HepG2 (cell line): ENCODE data around the gene NDRG3. TPM values are rescaled to one million over a fixed set of nuclear protein-coding genes. Genes with fewer than 3 reads are reported as not detected.
A peak's percentile ranks its signal among the peaks of the same experiment; 100 is the strongest.

ENCODE experiments used
- ATF2 ChIP-seq: sonication (generic); formaldehyde crosslinking; IDR thresholded peaks from 2 replicates; pipeline ENCODE4 v1.4.0; 2020; ENCODE audit warnings: missing genetic modification reagents
- ATF6 ChIP-seq: sonication (generic); formaldehyde crosslinking; conservative IDR thresholded peaks from 2 replicates; pipeline ENCODE4 v1.4.0; 2020; ENCODE audit warnings: missing genetic modification reagents
- HOMEZ ChIP-seq: IDR thresholded peaks from 2 replicates; pipeline ENCODE4 v1.6.1; 2016; ENCODE audit warnings: low read depth
- KAT7 ChIP-seq: IDR thresholded peaks from 2 replicates; pipeline ENCODE4 v1.6.1; 2018; ENCODE audit warnings: borderline replicate concordance, missing compliant biosample characterization
- LRRFIP1 ChIP-seq: sonication (generic); formaldehyde crosslinking; conservative IDR thresholded peaks from 2 replicates; pipeline ENCODE4 v1.4.0; 2020; ENCODE audit warnings: missing genetic modification reagents
- MYC ChIP-seq: sonication (generic); formaldehyde crosslinking; IDR thresholded peaks from 2 replicates; pipeline ENCODE4 v1.9.0; 2021; ENCODE audit warnings: missing genetic modification reagents, borderline replicate concordance
- NFKB2 ChIP-seq: sonication (generic); formaldehyde crosslinking; IDR thresholded peaks from 2 replicates; pipeline ENCODE4 v1.4.0; 2020; ENCODE audit warnings: missing genetic modification reagents, borderline replicate concordance
- NPAS2 ChIP-seq: sonication (generic); formaldehyde crosslinking; IDR thresholded peaks from 2 replicates; pipeline ENCODE4 v1.8.0; 2022; ENCODE audit warnings: mild to moderate bottlenecking, missing genetic modification reagents, borderline replicate concordance
- RBM22 ChIP-seq: fragments of 200-400 bp; formaldehyde crosslinking; optimal IDR thresholded peaks from 2 replicates; pipeline ENCODE3; 2017; ENCODE audit warnings: mild to moderate bottlenecking, low read length, moderate library complexity
- SCMH1 ChIP-seq: sonication (generic); formaldehyde crosslinking; IDR thresholded peaks from 2 replicates; pipeline ENCODE4 v1.9.0; 2021; ENCODE audit warnings: missing genetic modification reagents, mild to moderate bottlenecking, borderline replicate concordance
- ZBTB14 ChIP-seq: sonication (generic); formaldehyde crosslinking; IDR thresholded peaks from 2 replicates; pipeline ENCODE4 v1.4.0; 2020; ENCODE audit warnings: missing genetic modification reagents
- ZBTB37 ChIP-seq: sonication (generic); formaldehyde crosslinking; IDR thresholded peaks from 2 replicates; pipeline ENCODE4 v1.4.0; 2020; ENCODE audit warnings: mild to moderate bottlenecking, missing genetic modification reagents
- ZBTB44 ChIP-seq: sonication (generic); formaldehyde crosslinking; IDR thresholded peaks from 2 replicates; pipeline ENCODE4 v1.4.0; 2020; ENCODE audit warnings: missing genetic modification reagents
- ZNF251 ChIP-seq: sonication (generic); formaldehyde crosslinking; IDR thresholded peaks from 2 replicates; pipeline ENCODE4 v1.9.0; 2021; ENCODE audit warnings: mild to moderate bottlenecking, missing genetic modification reagents
- ZNF333 ChIP-seq: sonication (generic); formaldehyde crosslinking; IDR thresholded peaks from 2 replicates; pipeline ENCODE4 v1.4.0; 2020; ENCODE audit warnings: mild to moderate bottlenecking, missing genetic modification reagents, borderline replicate concordance
- polyA plus RNA-seq, 8 experiments: library from polyadenylated mRNA; depleted of rRNA in 3 of 8; stranded (reverse) in 7 of 8; unstranded in 1 of 8; fragments of >200 nt; fragmentation: Illumina TruSeq in 4 of 8; extraction: Trizol in 4 of 8; gene quantifications; 2 replicates each; pipeline versions ENCODE4 v1.2.1 to v1.2.3, GENCODE V29; 2011 to 2016; ENCODE audit warnings: low read depth in 4 of 8, missing spikeins in 1 of 8, mixed read lengths in 1 of 8; ENCODE audit not compliant: insufficient read depth in 1 of 8
- total RNA-seq, 5 experiments: library from RNA; depleted of rRNA; stranded (reverse); fragments of >200 nt; fragmentation: Illumina TruSeq; extraction: Trizol; gene quantifications; 2 replicates each; pipeline ENCODE4 v1.2.3, GENCODE V29; 2016; ENCODE audit warnings: low read depth in 1 of 5

NDRG3 gene
- total and polyA plus RNA-seq, 2 of the 13 experiments (the other 11 are each of a cell fraction or from before 2014, with no cell fraction given), result 36.0 to 40.5 TPM

GRCh38 chr20:36632487-36633284, 113.2 kb downstream of the NDRG3 start (continued):
- TF ChIP-seq LRRFIP1 (CRISPR knock-in tag) (0 out of 2 replicates have a peak, but pooled peaks have one; percentile 55), NPAS2 (CRISPR knock-in tag) (no peak), SCMH1 (CRISPR knock-in tag) (no peak), ATF6 (CRISPR knock-in tag) (no peak), ZBTB37 (CRISPR knock-in tag) (no peak), RBM22 (no peak), HOMEZ (CRISPR knock-in tag) (peak; percentile 58; the same call in 1 of the 2 replicates), ZNF333 (CRISPR knock-in tag) (0 out of 2 replicates have a peak, but pooled peaks have one; percentile 47), ZBTB44 (CRISPR knock-in tag) (no peak), MYC (CRISPR knock-in tag) (no peak; the same call in 1 of the 2 replicates), KAT7 (CRISPR knock-in tag) (peak; percentile 88; the same call in 1 of the 2 replicates), ZBTB14 (CRISPR knock-in tag) (no peak), ATF2 (CRISPR knock-in tag) (peak; percentile 38; the same call in 1 of the 2 replicates), ZNF251 (CRISPR knock-in tag) (no peak), NFKB2 (CRISPR knock-in tag) (no peak; the same call in 1 of the 2 replicates)
